GM18520 (cell line): ENCODE data around the gene SHC2.
"Not testable (repeated sequence)": the region's sequence is repeated elsewhere in the genome, so short reads cannot be mapped to it uniquely, and the experiment has no call there.

ENCODE experiments used
- ATAC-seq: cut with Tn5 transposase; IDR thresholded peaks from one replicate; pipeline ENCODE4 v1.9.1; 2021; ENCODE audit not compliant: unreplicated experiment

The SHC2 gene

GRCh38 chr19:408902-409515 is 51.8 kb downstream of the SHC2 start, which contains the start of gene C2CD4C:
C2CD4C (minus strand) TSS chr19:409147; CDS start chr19:408361, 786 bp downstream.
- ATAC-seq: no peak

GRCh38 chr19:408441-408901 is 52.4 kb downstream of the SHC2 start:
- ATAC-seq: no peak

- ATAC-seq: no peak
Observed at GRCh38 chr19:407511-408440, 53.1 kb downstream of the SHC2 start.

- no peak for ATAC-seq
Observed at GRCh38 chr19:406971-407510, 53.8 kb downstream of the SHC2 start.

- ATAC-seq: no peak
Observed at GRCh38 chr19:406135-406781, 54.6 kb downstream of the SHC2 start.

- ATAC-seq: no peak
Observed at GRCh38 chr19:405121-405965, 55.5 kb downstream of the SHC2 start.

- no peak for ATAC-seq
Observed at GRCh38 chr19:403221-404027, 57.4 kb downstream of the SHC2 start.

GRCh38 chr19:402786-403185 is 58.0 kb downstream of the SHC2 start:
- ATAC-seq: no peak

- no peak for ATAC-seq
Observed at GRCh38 chr19:401866-402511, 58.8 kb downstream of the SHC2 start.

GRCh38 chr19:400976-401865 is 59.6 kb downstream of the SHC2 start:
- no peak for ATAC-seq

GRCh38 chr19:399370-399769 is 61.5 kb downstream of the SHC2 start:
- no peak for ATAC-seq

- no peak for ATAC-seq
Observed at GRCh38 chr19:398719-399118, 62.1 kb downstream of the SHC2 start.

- ATAC-seq: no peak
Observed at GRCh38 chr19:397941-398706, 62.7 kb downstream of the SHC2 start.

- no peak for ATAC-seq
Observed at GRCh38 chr19:397321-397720, 63.5 kb downstream of the SHC2 start.

- ATAC-seq: no peak
Observed at GRCh38 chr19:395467-395866, 65.4 kb downstream of the SHC2 start.

GRCh38 chr19:394857-395256 is 66.0 kb downstream of the SHC2 start:
- not testable (repeated sequence) for ATAC-seq

- ATAC-seq: not testable (repeated sequence)
Observed at GRCh38 chr19:393560-393959, 67.3 kb downstream of the SHC2 start.
